ENCODE data around the gene CCNB3. TPM values are rescaled to one million over a fixed set of nuclear protein-coding genes. Genes with fewer than 3 reads are reported as not detected.

The CCNB3 gene
- polyA plus RNA-seq, 1 donor from 2014 or later, result 0.42 TPM

- no peaks in the 10 kb centered on the region for H4K20me1 ChIP-seq (ENCODE audit: insufficient read depth)
- H3K4me3 ChIP-seq (ENCODE audit: low read length), result no peak overlapping the region
- no peaks in the 10 kb centered on the region for H3F3A ChIP-seq (ENCODE audit: insufficient read depth, low read length, poor library complexity, severe bottlenecking)
- H2AFZ ChIP-seq (ENCODE audit: low read depth, low read length), result no peak overlapping the region
- no peaks in the 10 kb centered on the region for H3K36me3 ChIP-seq (ENCODE audit: insufficient read depth, low read length)
- H3K27ac ChIP-seq (ENCODE audit: low read length), result no peak overlapping the region
- no peak for TF ChIP-seq MXI1 (conservative IDR thresholded peaks at IDR 0.05; ENCODE audit: poor library complexity, severe bottlenecking)
- no peaks in the 10 kb centered on the region for H3K27me3 ChIP-seq (ENCODE audit: insufficient read depth, low read depth, low read length)
- no peak overlapping the region for H3K4me2 ChIP-seq (ENCODE audit: low read length)
- no peaks in the 10 kb centered on the region for H3K79me2 ChIP-seq (replicated peaks; ENCODE audit: insufficient read depth, low read length)
- H3K9me2 ChIP-seq (ENCODE audit: insufficient read depth, low read length), result no peaks in the 10 kb centered on the region
- H3K9ac ChIP-seq (ENCODE audit: low read length), result no peak overlapping the region
- H3K9me3 ChIP-seq (ENCODE audit: low read length), result no peaks in the 10 kb centered on the region
These were observed 177.3 kb downstream of the CCNB3 start for GRCh38 chrX:50381729-50382415.

- no peak for TF ChIP-seq EZH2 (IDR thresholded peaks at IDR 0.05; ENCODE audit: borderline replicate concordance, insufficient read depth, low read length, poor library complexity, severe bottlenecking)
- no peak for TF ChIP-seq MXI1 (conservative IDR thresholded peaks at IDR 0.05; ENCODE audit: poor library complexity, severe bottlenecking)
- no peak for TF ChIP-seq REST (IDR thresholded peaks at IDR 0.05; ENCODE audit: borderline replicate concordance)
- TF ChIP-seq EP300 (conservative IDR thresholded peaks at IDR 0.05; ENCODE audit: poor library complexity, severe bottlenecking), result no peak
- TF ChIP-seq POLR2AphosphoS5 (IDR thresholded peaks at IDR 0.05), result no peak
- TF ChIP-seq SMC3 (conservative IDR thresholded peaks at IDR 0.05; ENCODE audit: poor library complexity), result no peak
- no peak for TF ChIP-seq RAD21 (conservative IDR thresholded peaks at IDR 0.05)
- TF ChIP-seq TAF1 (IDR thresholded peaks at IDR 0.05; ENCODE audit: low read depth), result no peak
- TF ChIP-seq CTCF (IDR thresholded peaks at IDR 0.05; ENCODE audit: poor library complexity, severe bottlenecking), result no peak
- Histone ChIP-seq H3K27ac (ENCODE audit: low read length) (no peak overlapping the region), H2AFZ (ENCODE audit: low read depth, low read length) (no peak overlapping the region), H3K4me2 (ENCODE audit: low read length) (no peak overlapping the region), H3K27me3 (ENCODE audit: insufficient read depth, low read depth, low read length) (no peaks in the 10 kb centered on the region), H3F3A (ENCODE audit: insufficient read depth, low read length, poor library complexity, severe bottlenecking) (no peaks in the 10 kb centered on the region), H3K36me3 (ENCODE audit: insufficient read depth, low read length) (no peaks in the 10 kb centered on the region), H3K9me2 (ENCODE audit: insufficient read depth, low read length) (no peaks in the 10 kb centered on the region), H3K79me2 (replicated peaks; ENCODE audit: insufficient read depth, low read length) (no peaks in the 10 kb centered on the region), H3K9me3 (ENCODE audit: low read length) (no peaks in the 10 kb centered on the region), H4K20me1 (ENCODE audit: insufficient read depth) (no peaks in the 10 kb centered on the region), H3K9ac (ENCODE audit: low read length) (no peak overlapping the region), H3K4me3 (ENCODE audit: low read length) (no peak overlapping the region)
These were observed 182.0 kb downstream of the CCNB3 start for GRCh38 chrX:50386520-50386919.
